WTC11 (cell line): Measurements from ENCODE around the gene ZNF813.

Experiments
- ETV6 ChIP-seq: sonication (generic); formaldehyde crosslinking; IDR thresholded peaks from 2 replicates; pipeline ENCODE4 v1.8.1; 2022; ENCODE audit warnings: mild to moderate bottlenecking, missing genetic modification reagents
- HMGA2 ChIP-seq: fragments of 250-450 bp; sonication (Bioruptor Pico); IDR thresholded peaks from 2 replicates; pipeline ENCODE4 v1.4.0; 2021; ENCODE audit warnings: mild to moderate bottlenecking, moderate library complexity
- MXD4 ChIP-seq: fragments of 250-450 bp; sonication (Bioruptor Pico); IDR thresholded peaks from 2 replicates; pipeline ENCODE4 v1.8.0; 2021; ENCODE audit warnings: mild to moderate bottlenecking, moderate library complexity, borderline replicate concordance
- SP1 ChIP-seq: sonication (generic); formaldehyde crosslinking; conservative IDR thresholded peaks from 2 replicates; pipeline ENCODE4 v1.8.1; 2022; ENCODE audit warnings: missing genetic modification reagents
- ZNF138 ChIP-seq: sonication (generic); formaldehyde crosslinking; conservative IDR thresholded peaks from 2 replicates; pipeline ENCODE4 v1.8.1; 2022; ENCODE audit warnings: mild to moderate bottlenecking, moderate library complexity, missing genetic modification reagents
- TF ChIP-seq, protein P1 (sequence below): sonication (generic); formaldehyde crosslinking; IDR thresholded peaks from 2 replicates; pipeline ENCODE4 v1.8.0; 2022; ENCODE audit warnings: mild to moderate bottlenecking, missing genetic modification reagents
- TF ChIP-seq, protein P2 (sequence below): fragments of 200-600 bp; IDR thresholded peaks from 2 replicates; pipeline ENCODE4 v1.8.0; 2022; ENCODE audit warnings: antibody characterized with exemption
- TF ChIP-seq, protein P3 (sequence below): sonication (generic); formaldehyde crosslinking; IDR thresholded peaks from 2 replicates; pipeline ENCODE4 v1.8.0; 2022; ENCODE audit warnings: mild to moderate bottlenecking, missing genetic modification reagents
- TF ChIP-seq, protein P4 (sequence below): sonication (generic); formaldehyde crosslinking; IDR thresholded peaks from 2 replicates; pipeline ENCODE4 v1.8.0; 2023; ENCODE audit warnings: missing genetic modification reagents

DNA sequence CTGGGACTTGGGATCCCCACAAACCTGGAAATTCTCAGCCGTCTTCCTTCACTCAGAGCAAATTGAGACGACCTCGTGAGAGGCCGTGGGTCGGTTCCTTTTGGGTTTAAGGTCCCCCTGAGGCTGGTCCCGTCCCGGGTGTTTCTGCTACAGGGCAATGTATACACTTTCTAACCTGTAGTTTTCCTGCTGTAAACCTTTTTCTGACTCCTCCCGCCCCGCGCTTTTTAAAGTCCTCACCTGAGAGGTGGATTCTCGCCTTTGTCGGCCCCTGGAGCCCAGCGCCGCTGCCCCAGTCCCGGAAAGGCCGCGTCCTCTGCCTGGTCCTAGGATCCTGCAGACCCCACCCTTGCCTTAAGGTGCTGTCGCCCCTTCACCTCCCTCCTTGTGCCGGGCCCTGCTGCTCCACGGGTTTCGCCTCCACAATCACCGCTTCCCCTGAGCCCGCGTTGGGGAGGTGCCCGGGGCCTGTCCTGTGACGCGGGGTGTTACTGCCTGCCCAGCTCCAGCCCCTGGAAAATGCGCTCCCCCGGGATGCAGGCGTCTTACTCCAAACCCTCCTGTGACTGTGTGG is 35.4 kb upstream of the ZNF813 start:
- no peak for TF ChIP-seq SP1 (CRISPR knock-in tag)
- TF ChIP-seq, protein P1, sequence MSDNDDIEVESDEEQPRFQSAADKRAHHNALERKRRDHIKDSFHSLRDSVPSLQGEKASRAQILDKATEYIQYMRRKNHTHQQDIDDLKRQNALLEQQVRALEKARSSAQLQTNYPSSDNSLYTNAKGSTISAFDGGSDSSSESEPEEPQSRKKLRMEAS (CRISPR knock-in tag), result 0 out of 2 replicates have a peak, but pooled peaks have one; percentile 10
- no peak for TF ChIP-seq ZNF138 (CRISPR knock-in tag)
- TF ChIP-seq, protein P2, sequence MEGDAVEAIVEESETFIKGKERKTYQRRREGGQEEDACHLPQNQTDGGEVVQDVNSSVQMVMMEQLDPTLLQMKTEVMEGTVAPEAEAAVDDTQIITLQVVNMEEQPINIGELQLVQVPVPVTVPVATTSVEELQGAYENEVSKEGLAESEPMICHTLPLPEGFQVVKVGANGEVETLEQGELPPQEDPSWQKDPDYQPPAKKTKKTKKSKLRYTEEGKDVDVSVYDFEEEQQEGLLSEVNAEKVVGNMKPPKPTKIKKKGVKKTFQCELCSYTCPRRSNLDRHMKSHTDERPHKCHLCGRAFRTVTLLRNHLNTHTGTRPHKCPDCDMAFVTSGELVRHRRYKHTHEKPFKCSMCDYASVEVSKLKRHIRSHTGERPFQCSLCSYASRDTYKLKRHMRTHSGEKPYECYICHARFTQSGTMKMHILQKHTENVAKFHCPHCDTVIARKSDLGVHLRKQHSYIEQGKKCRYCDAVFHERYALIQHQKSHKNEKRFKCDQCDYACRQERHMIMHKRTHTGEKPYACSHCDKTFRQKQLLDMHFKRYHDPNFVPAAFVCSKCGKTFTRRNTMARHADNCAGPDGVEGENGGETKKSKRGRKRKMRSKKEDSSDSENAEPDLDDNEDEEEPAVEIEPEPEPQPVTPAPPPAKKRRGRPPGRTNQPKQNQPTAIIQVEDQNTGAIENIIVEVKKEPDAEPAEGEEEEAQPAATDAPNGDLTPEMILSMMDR, result no peak
- TF ChIP-seq, protein P3, sequence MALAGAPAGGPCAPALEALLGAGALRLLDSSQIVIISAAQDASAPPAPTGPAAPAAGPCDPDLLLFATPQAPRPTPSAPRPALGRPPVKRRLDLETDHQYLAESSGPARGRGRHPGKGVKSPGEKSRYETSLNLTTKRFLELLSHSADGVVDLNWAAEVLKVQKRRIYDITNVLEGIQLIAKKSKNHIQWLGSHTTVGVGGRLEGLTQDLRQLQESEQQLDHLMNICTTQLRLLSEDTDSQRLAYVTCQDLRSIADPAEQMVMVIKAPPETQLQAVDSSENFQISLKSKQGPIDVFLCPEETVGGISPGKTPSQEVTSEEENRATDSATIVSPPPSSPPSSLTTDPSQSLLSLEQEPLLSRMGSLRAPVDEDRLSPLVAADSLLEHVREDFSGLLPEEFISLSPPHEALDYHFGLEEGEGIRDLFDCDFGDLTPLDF, result no peak
- TF ChIP-seq ETV6 (CRISPR knock-in tag), result no peak
- TF ChIP-seq, protein P4, sequence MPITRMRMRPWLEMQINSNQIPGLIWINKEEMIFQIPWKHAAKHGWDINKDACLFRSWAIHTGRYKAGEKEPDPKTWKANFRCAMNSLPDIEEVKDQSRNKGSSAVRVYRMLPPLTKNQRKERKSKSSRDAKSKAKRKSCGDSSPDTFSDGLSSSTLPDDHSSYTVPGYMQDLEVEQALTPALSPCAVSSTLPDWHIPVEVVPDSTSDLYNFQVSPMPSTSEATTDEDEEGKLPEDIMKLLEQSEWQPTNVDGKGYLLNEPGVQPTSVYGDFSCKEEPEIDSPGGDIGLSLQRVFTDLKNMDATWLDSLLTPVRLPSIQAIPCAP (CRISPR knock-in tag), result no peak
- no peak for TF ChIP-seq MXD4
- no peak for TF ChIP-seq HMGA2 (CRISPR knock-in tag)
